HG02840 (cell line): ENCODE results near the gene ABLIM2.

Source experiments
- ATAC-seq: cut with Tn5 transposase; IDR thresholded peaks from one replicate; pipeline ENCODE4 v1.9.1; 2021; ENCODE audit warnings: mild to moderate bottlenecking, moderate library complexity, moderate number of reproducible peaks; ENCODE audit not compliant: unreplicated experiment, low FRiP score

Gene ABLIM2

DNA sequence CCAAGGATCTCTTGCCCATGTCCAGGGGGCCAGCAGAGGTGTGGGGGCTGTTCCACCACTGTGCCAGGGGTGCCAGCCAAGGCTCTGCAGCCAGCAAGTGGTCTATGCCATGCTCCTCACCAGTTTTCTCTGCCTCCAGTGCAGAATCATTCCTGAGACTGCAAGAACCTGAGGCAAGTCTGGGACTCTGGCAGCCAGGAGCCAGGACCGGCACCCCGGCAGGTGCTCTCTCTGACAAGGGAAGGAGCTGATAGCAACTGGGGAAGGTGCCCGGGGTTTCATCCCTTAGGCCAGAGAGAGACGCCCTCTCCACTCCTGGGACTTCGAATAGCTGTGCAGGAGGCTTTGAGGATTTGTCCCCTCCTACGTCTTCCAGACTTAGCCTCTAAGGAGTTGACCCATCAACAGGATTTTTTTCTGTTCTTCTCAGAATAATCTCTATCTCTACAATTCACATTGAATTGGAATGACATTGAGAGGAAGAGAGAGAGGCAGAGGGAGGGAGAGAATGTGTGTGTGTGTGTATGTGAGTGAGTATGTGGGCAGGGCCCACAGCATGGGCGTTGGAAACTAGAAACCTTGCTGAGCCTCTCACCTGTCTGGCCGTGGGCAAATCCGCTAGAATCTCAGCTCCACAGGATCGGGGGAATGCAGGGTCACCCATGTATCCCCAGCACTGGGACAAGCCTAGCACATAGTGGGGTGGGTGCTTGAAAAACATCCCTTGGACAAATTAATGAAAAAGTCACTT lies 144.5 kb downstream of the ABLIM2 start:
- no peak for ATAC-seq

DNA sequence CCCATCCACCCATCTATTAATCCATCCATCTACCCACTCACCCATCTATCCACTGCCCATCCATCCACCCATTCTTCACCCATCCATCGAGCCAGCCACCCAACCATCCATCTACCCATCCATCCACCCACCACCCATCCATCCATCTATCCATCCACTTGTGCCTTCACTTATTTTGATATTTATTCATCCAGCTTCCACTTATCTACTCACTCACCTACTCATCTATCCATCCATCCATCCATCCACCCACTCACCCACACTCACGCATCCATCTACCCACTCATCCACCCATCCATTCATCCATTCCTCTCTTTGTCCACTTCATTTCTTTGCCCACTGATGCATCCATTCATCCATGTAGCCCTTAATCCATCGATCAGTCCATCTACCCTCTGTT lies 146.1 kb downstream of the ABLIM2 start:
- ATAC-seq = no peak

DNA sequence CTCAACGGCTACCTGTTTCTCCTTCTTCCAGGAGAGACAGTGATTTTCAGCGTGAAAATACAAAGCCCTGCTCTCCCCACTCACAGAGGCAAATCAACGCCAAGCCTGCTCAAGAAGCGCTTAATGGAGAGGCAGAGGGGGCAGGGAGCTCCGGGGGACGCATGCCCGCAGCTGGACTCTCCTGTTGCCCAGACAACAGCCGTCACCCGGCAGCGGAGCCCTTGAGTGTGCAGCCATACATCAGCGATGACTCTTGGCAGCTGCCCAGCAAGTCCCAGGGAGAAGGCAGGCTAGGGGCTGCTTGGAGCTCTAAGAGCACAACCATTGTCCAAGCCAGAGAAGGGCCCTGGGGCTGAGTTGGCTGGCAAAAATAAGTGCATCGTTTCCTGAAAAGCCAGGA lies 148.0 kb downstream of the ABLIM2 start:
- no peak for ATAC-seq

DNA sequence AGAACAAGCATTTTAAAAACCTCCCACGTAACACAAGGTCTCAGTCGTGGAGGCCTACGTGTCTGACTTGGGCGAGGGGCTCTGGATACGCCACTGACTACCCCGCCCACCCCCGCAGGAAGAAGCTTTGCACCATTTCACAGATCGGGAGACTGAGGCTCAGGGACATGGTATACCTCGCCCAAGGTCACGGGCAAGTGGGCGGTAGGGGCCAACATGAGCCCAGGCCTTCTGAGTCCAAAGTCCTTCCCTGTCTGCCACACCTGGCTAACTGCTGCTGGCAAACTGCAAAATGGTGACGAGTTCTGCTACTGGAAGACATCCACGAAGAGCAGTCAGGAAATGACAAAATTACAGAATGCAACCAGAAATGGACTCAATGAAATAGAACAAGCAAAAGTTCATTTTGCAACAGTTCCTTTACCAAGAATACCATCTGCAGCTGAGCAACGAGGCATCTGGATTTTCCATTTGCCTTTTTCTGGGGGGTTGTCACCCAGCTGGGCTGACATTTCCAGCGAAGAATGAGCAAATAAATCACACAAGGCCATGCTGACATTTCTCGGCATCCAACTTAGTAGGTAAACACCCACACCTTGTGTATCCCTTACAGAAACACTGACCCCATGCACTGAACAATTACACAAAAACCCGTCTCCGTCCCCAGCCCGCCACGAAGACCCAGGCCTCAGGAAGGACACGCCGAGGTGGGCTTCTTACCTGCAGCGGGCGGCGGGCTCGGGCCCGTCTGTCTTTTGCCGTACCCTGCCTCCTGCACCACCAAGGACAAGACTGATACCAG lies 148.7 kb downstream of the ABLIM2 start:
- ATAC-seq = no peak

DNA sequence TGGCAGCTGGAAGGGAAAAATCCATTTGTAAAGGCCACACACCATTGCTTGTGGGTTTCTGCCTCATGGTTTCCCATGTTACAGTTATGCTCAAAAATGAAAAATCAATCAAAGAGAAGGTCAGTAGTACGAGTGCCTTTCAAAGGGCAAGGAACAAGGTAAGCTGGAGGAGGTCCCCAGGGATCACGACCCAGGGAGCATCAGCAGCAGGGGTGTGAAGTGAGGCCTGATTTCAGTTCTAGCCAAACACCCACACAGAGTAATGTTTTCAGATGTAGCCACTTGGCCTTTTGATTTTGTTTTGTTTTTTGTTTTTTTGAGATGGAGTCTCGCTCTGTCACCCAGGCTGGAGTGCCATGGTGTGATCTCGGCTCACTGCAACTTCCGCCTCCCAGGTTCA lies 149.5 kb downstream of the ABLIM2 start:
- ATAC-seq = no peak

DNA sequence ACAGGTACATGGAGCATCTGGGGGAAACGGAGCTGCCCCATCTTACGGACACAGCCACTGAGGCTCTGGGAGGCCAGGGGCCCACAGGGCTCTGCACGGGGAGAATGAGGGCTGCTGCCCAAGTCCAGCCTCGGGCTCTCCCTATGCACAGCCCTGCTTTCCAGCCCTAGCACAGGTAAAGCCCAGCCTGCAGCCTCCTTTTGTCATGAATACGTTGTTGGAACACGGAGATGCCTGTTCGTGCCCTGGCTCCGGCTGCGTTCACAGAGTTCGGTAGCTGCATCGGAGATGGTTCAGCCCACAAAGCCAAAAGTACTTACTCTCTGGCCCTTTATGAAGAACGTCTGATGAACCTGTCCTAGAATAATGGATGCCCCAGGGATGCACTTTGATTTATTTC lies 150.2 kb downstream of the ABLIM2 start:
- no peak for ATAC-seq

DNA sequence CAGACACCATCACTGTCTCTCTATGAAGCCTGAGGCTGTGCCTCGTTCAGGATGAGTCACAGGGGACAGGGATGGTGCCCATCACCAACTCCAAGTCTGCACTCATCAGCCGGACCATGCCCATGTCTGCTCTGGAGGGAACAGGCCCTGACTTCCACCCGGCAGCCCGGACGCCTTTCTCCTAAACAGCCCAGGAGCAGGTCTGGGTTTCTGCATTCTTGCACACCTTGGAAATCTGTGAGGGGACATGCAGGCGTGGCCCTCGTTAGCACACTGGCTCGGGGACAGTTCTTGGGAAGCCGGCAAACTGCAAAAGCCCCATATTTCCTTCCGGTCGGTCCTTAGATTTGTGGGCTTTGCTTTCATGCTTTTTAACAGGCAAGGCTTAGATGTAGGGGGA lies 151.0 kb downstream of the ABLIM2 start:
- no peak for ATAC-seq

DNA sequence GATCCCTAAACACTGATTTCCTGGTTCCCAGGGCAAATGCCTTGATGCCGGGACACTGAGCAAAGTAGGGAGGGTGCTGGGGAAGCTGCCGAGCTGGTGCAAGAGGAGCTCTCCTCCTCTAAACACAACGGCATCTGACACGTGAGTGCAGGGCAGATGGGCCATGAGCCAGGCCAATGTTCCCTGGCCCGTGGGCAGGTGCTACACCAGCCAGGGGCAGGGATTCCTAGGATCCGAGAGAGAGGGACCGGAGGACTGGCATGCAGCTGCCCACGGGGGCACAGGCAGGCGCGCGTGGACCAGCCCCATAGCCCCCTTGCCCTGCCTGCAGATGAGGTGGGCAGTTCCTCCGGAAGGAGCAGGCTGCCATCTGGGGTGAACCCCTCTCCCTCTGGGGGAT lies 152.1 kb downstream of the ABLIM2 start:
- no peak for ATAC-seq

DNA sequence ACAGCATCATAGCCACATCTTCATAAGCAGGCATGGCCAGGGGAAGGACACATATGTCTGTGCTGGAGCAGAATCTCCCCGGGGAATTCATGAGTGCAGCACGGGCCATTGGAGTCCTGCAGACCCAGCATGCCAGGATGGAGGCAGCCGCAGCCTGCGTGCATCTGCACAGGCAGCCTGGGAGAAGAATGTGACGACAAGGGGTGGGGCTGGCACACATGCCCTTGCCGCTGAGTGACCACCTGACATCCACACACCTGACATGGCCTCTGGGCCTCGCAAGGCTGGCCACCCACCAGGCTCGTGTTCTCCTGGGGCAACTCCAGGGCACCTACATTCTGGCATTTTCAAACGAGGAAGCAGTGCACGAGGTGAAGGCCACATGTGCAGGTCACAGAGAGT lies 152.8 kb downstream of the ABLIM2 start:
- ATAC-seq = no peak

DNA sequence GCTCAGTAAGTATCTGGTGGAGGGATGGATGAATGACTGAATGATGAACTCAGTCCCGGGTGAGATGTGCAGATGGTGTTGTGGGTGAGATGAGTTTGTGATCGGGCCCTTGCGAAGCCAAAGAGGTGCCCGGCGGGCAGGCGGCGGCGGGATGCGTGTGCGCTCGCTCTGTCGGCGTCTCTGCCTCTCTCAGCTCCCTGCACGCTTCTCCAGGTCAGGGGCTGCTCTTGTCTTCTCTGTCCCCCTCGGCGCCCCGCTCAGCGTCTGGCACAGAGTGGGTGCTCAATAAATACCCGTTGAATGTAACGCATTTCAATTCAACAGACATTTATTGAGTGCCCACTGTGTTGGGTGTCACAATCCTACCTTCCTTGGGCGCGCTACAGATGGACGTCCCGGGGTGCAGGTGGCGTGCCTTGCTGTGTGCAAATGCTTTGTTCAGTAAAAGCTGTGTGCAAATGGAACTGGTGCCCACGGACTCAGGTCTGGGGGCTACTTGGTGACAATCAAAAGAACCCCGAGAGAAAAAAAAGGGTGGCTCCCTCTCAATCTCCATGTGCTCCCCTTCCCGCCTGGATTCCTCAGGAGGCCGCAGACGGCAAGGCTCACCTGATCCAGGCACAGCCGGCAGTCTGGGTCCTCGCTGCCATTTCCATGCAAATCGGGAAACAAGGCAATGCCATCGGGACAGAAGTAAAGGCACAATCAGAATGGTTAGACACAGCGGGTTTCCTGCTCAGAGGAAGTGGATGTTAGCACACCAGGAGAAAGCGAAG lies 153.4 kb downstream of the ABLIM2 start:
- no peak for ATAC-seq

DNA sequence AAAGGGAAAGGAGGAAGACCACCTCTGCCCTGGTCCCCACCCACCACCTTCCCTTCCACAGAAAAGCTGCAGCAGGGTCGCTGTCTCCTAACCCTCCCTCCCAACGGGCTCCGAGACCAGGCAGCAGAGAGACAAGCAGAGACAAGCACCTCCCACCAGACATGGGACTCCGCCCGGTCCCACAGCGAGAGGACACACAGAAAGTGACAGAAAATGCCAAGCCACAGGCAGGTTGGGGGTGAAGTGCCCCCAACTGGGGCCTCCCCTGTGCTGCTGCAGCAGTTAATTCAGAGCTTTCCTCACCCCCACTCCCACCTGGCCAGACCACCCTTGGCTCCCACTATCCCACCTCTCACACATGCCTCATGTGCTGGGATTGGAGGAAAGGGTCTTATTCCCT lies 154.5 kb downstream of the ABLIM2 start:
- ATAC-seq = no peak

DNA sequence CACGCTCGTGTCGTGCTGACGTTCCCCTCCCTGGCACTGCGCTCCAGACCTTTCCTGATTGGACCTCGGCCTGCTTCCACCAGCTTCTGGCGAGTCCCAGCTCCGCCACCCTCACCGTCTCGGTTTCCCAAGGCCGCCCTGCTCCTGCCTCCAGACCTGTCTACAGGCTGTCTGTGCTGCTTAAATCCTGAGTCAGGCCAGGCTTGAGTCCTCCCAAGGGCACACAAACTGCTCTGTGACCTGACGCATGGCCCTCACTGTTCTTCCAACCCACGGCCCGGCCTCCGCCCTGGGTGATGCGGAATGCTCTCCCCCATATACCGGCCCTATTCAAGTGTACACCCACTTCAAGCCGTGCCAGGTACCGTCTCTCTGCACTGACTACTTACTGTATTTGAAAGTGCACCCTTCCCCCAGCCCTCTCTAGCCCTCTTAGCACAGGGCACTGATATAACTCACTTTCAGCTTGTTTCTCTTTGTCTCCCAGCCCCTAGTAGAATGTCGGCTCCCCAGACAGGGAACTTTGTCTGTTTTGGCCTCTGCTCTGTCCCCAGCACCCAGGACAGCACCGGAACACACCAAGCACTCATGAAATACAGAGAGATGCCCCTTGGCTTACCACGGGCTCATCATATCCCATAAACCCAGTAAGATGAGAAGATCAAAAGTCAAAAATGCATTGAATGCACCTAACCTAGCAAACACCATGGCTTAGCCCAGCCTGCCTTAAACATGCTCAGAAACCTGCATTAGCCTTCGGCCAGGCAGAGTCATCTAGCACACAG lies 155.9 kb downstream of the ABLIM2 start:
- ATAC-seq = no peak

DNA sequence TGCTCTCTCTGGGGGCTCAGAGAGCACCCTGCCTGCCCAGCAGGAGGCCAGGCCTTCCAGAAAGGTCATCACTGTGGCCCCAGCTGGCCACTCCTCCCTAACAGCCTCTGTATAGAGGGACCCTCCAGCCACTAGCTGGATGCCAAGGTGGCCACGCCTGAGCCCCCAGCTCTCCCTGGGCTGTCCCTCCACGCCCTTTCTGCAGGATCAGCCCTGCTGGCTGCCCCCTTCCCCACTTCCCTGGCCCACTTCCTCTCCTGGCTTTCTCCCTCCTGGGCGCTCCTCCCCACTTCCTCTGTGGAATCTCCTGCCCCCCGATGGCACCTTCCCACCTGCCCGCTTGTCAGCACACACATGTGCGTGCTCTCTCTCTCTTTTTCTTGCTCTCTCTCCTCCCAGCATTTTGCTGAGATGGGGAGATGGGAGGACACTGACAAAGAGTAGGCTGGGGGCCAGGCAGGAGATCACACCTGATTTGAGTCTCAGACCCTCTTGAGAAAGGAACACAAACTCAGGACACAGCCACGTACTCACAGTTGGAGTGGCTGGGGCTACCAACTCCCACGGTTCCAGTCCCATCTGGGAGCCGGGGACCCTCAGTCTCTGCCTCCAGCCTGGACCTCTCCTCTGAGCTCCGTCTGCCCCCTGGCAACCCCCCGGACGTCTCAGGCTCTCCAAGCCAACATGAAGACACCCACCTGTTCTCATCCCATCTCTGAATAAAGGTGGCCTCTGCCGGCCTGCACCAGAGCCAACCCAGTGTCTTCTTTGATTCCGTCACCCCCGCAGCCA lies 156.9 kb downstream of the ABLIM2 start:
- no peak for ATAC-seq

DNA sequence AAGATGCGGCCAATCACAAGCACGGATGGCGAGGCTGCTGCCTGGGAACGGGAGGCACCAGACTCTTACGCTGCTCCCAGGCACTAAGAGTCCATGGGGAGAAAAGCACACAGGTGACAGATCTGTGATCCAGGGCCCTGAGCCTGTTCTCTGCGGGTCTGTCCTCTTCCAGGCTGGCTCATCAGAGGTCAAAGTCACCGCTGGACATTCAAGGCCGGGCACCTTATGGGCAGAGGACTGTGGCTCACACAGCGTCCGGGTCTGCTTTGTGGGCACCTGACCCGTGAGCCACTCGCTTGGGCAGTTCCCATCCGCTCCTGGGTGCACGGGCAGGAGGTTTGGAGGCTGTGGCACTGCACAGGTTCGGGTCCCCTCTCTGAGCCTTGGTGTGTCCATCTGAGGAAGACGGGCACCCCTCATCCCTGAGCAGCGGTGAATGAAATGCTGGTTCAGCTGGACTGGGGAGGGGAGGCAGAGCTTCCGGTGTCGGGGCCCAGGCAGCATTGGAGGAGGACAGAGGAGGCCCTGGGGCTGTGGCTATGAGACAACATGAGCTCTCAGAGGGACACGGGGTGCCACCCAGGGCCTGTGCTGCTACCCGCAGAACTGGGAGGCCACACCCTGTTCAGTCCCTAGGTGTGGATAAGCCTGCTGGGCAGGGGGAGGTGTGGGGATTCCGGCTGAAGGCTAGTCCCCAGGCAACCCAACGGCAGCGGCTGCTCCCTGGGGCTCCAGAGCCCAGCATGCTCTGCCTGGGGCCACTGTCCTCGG lies 157.7 kb downstream of the ABLIM2 start:
- ATAC-seq = no peak

DNA sequence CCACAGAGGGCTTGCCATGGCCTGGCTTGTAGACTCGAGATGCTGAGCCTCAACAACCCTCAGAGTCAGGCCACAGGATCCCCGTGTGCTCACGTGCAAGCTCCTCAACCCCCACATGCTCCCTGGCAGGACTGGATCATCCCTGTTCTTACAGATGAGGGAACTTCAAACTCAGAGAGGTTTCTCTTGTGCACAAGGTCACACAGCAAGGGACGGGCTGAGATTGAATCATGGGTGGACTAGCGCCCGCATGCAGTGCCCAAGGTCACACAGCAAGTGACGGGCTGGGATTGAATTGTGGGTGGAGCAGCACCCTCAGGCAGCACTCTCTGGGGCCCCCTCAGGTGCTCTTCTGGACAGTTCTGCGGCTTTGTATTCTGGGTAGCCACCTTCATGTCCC lies 158.4 kb downstream of the ABLIM2 start:
- ATAC-seq = no peak

DNA sequence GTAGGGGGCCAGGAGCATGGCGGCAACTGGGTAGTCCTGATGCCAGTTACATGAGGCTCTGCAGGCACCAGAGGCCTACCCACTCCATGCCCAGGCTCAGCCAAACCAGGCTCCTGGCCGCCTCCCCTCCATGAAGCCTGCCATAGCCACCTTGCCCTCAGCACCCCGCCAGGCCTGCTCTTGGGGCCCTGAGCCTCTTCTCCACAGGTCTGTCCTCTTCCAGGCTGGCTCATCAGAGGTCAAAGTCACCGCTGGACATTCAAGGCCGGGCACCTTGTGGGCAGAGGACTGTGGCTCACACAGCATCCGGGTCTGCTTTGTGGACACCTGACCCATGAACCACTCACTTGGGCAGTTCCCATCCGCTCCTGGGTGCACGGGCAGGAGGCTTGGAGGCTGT lies 158.9 kb downstream of the ABLIM2 start:
- ATAC-seq = no peak

DNA sequence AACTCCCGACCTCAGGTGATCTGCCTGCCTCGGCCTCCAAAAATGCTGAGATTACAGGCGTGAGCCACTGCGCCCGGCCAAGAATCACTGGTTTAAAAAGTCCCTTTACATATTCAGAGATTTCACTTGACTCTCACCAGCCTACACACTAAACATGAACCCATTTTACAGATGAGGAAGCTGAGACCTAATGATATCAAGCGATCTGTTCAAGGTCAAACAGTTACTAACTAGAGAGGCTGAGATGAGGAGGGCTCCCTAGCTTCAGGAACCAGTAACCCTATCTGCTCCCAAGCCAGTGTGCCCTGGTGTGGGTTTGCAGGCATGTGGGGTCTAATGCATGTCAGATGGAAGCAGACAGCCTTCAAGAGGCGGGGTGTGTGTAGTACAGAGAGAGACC lies 159.3 kb downstream of the ABLIM2 start:
- no peak for ATAC-seq

DNA sequence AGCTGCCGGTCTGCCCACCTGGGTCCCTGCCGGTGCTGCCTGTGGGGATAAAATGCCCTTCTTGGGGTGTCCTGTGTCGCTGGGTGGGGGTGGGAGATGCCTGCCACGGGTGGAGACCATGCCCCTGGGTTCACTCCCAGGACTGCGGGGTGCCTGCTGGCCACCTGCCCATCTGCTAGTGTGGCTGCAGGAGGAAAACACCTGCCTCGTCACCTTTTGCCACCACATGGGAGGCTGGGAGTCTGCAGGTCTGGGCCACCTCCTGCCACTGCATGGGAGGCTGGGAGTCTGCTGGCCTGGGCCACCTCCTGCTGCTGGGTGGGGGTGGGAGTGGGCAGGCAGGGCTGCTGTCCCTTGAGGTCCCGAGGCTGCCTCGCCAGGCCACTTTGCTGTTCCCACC lies 160.2 kb downstream of the ABLIM2 start:
- ATAC-seq = no peak

DNA sequence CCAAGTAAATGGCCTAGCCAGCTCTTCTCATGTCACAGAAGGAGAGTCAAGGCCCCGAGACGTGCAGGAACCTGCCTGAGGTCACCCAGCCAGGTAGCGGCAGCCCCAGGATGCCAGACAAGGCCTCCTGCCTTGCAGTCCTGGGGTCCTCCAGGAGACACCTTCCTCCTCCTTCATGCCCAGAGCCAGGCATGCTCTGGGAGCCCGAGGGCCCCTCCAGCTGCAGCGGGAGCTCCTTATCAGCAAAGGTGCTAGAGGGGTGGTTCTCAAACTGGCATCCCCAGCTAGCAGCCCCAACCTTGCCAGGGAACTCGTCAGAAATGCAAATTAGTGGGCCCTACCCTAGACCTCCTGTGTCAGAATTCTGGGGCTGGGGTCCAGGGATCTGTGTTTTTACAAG lies 162.7 kb downstream of the ABLIM2 start:
- no peak for ATAC-seq
